T47D (cell line): ENCODE results near the gene JAK2.
A peak's percentile ranks its signal among the peaks of the same experiment; 100 is the strongest.
"Not testable (repeated sequence)": the region's sequence is repeated elsewhere in the genome, so short reads cannot be mapped to it uniquely, and the experiment has no call there.

ENCODE experiments used
- DNase-seq, 2 experiments: peaks; one replicate each; pipeline versions ENCODE4 v3.0.0 to v3.0.0-alpha.2; 2011 to 2012; ENCODE audit warnings: low read depth in 1 of 2, low spot score in 1 of 2
- JUND ChIP-seq: IDR thresholded peaks from 2 replicates; pipeline ENCODE4 v1.6.1; 2012; ENCODE audit warnings: low read depth
- in situ Hi-C: cut with HindIII; loops from 2 replicates; pipeline ENCODE4 v1.10.0; 2016; ENCODE audit warnings: low sequenced_read_pairs, low pct_unique_long_range_greater_than_20kb

The JAK2 gene

GRCh38 chr9:5025416-5025815, 40.3 kb downstream of the JAK2 start:
- no peak for TF ChIP-seq JUND
- in situ Hi-C loops: no loop called here
- DNase-seq: no peak

DNA sequence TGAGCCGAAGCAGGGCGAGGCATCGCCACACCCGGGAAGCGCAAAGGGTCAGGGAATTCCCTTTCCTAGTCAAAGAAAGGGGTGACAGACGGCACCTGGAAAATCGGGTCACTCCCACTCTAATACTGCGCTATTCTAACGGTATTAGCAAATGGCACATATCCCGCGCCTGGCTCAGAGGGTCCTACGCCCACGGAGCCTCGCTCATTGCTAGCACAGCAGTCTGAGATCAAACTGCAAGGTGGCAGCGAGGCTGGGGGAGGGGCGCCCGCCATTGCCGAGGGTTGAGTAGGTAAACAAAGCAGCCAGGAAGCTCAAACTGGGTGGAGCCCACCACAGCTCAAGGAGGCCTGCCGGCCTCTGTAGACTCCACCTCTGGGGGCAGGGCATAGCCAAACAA, 46.9 kb downstream of the JAK2 start:
- in situ Hi-C loops, DNase-seq: not testable (repeated sequence)

- in situ Hi-C loops: no loop called here
- no peak for DNase-seq
- TF ChIP-seq JUND: no peak
These were observed 55.8 kb downstream of the JAK2 start for GRCh38 chr9:5040730-5041389.

DNA sequence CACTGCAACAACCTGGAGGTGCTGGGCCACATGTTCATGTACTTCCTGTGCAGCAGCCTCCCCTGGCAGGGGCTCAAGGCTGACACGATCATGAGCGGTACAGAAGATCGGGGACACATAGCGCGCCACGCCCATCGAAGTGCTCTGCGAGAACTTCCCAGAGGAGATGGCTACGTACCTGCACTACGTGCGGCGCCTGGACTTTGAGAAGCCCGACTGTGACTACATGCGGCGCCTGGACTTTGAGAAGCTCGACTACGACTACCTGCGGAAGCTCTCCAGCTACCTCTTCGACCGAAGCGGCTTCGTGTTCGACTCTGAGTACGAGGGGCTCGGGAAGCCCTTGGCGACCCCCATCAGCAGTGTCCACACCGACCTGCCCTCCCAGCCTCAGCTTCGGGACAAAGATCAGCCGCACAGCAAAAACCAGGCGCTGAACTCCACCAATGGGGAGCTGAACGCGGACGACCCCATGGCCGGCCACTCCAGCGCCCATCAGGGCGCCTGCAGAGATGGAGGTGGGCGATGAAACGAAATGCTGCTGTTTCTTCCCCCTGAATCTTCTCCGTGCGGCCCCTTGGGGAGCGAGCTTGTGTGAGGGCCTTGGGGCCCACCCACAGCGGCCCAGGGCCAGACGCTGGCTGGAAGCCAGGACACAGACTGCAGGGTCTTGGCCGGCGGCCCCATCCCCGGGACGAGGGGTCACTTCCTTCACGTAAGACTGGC, 56.5 kb downstream of the JAK2 start:
- no peak for DNase-seq
- in situ Hi-C loops: no loop called here
- TF ChIP-seq JUND: no peak

GRCh38 chr9:5042661-5043178, 57.6 kb downstream of the JAK2 start:
- no peak for DNase-seq
- no peak for TF ChIP-seq JUND
- in situ Hi-C loops: no loop called here

GRCh38 chr9:5043381-5043780, 58.3 kb downstream of the JAK2 start:
- in situ Hi-C loops: no loop called here
- DNase-seq: no peak
- TF ChIP-seq JUND: no peak

DNA sequence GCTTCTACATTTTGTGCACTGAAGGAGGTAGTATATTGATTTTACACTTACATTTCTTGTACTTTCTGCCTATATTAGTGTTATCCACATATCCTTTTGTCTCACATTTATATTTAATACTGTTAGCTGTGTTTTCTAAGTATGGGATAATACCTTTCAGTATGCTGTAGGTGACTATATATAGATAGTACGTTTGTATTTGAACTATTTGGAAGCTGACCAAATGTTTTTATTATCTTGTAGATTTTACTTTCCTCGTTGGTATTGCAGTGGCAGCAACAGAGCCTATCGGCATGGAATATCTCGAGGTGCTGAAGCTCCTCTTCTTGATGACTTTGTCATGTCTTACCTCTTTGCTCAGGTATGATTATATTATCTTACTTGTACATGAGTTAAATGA, 59.1 kb downstream of the JAK2 start:
- in situ Hi-C loops: no loop called here
- no peak for TF ChIP-seq JUND
- DNase-seq: no peak

DNA sequence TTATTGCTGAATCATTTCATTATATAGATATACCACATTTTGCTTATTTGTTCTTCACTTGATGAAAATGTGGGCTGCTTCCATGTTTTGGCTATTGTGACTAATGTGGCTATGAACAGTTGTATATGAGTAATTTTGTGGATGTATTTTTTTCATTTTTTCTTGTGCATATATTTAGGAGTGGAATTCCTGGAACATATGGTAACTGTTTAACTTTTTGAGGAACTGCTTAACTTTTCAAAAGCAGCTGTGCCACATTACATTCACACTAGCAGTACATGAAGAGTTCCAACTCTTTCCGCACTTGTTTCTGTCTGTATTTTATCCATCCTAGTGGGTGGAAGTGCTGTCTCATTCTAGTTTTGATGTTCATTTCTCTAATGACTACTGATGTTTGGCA, 67.8 kb downstream of the JAK2 start:
- in situ Hi-C loops: no loop called here
- no peak for TF ChIP-seq JUND
- DNase-seq: no peak

GRCh38 chr9:5062631-5063030, 77.6 kb downstream of the JAK2 start:
- TF ChIP-seq JUND: no peak
- no peak for DNase-seq
- in situ Hi-C loops: no loop called here

GRCh38 chr9:5072871-5073270, 87.8 kb downstream of the JAK2 start:
- DNase-seq: no peak
- TF ChIP-seq JUND: no peak
- in situ Hi-C loops: no loop called here

- TF ChIP-seq JUND: no peak
- DNase-seq: no peak
- in situ Hi-C loops: no loop called here
These were observed 88.6 kb downstream of the JAK2 start for GRCh38 chr9:5073701-5074100.

DNA sequence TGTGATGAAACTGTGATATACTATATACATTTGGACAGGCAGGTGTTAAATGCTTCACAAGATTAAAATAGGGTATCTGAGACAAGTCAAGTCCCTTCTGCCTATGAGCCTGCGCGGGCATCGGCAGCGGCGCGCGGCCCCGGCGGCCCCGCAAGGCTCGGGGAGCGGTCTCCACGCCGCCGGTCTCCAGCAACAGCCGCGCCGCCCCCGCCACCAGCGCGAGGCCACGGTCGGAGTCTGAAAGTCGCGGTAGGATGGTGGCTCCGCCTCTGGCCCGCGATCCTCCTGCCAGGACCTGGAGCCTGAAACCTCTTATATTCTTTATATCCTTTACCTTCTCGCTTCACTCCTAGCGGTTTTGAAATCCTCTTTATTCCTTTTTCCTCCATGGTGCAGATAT, 100.9 kb downstream of the JAK2 start:
- in situ Hi-C loops: no loop called here
- DNase-seq: no peak
- TF ChIP-seq JUND: no peak

DNA sequence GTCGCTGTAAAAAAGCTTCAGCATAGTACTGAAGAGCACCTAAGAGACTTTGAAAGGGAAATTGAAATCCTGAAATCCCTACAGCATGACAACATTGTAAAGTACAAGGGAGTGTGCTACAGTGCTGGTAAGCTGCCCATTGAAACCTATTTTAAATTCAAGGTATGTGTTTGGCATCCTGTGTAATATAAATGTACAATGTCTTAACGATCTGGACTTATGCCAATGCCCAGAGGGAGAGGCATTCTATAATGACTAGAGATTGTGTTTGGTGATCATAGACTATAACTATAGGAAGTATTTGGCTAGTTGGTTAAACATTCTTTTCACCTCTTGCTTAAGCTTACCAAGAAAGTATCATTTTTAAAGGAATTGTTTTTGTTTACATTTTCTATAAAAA, 104.7 kb downstream of the JAK2 start:
- peak; percentile 61 for TF ChIP-seq JUND
- in situ Hi-C loops: no loop called here
- DNase-seq: peak; percentile 66 to 96
